Eye (tissue), 1 donor: Measurements from ENCODE around the gene HASPIN.

Experiments used
- DNase-seq: peaks from one replicate; pipeline ENCODE4 v3.0.0-alpha.2; 2015

The HASPIN gene

GRCh38 chr17:3723556-3724377, at the start of gene HASPIN:
HASPIN (plus strand) TSS chr17:3723903; CDS start chr17:3723936, 33 bp downstream.
- DNase-seq: peak; percentile 98

DNA sequence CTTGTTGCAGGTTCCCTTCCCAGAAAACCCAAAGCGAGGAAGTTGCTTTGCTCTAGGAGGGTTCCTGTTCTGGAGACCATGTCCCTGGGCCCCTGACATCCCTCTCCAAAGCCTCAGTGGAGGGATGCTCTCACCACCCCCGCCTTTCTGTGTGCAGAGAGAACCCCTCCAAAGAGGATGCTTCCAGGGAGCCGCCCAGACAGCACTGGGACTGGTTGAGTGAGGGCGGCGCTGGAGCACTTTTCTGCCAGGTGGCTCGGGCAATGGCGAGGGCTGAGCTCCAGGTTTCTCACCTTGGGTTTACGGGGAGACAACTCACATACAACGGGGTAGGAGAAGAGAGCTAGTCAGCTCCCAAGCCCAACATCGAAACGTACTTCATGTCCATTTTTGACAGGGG, 47.8 kb upstream of the HASPIN start:
- no peak for DNase-seq

DNA sequence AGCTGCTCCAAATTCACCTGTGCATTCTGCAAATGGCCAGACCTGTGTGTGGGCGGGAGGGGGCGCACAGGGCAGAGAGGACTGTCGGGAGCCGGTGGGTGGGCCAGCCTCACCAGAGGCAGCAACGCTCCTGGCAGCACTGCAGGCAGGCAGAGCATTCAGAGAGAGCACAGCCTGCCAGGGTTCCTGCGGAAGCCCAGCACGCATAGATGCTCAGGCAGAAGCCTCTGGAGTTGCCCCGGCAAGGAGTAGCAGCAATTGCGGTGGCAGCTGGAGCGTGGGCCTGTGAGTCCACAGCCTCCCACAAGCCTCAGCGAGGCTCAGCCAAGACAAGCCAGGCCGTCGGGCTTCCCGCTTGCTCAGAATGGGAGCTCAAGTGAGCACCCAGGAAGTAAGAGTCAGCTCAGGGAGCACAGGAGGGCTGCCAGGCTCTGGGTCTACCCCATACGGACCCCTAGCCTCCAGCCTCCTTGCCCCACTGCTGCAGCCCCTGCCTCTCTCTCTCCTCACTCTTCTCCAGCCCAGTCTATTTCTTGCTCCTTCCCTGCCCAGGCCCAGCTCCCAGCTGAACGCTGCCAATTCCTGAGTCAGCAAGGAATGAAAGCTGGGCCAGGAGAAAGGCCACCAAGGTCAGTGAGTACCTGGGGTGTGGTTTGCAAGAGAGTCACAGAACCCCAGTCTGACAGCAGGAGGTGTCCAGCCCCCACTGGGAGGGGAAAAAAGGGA, 45.4 kb upstream of the HASPIN start:
- no peak for DNase-seq

GRCh38 chr17:3678821-3679530, 44.7 kb upstream of the HASPIN start:
- DNase-seq: no peak

- DNase-seq: no peak
These were observed 44.1 kb upstream of the HASPIN start for GRCh38 chr17:3679531-3680126.

DNA sequence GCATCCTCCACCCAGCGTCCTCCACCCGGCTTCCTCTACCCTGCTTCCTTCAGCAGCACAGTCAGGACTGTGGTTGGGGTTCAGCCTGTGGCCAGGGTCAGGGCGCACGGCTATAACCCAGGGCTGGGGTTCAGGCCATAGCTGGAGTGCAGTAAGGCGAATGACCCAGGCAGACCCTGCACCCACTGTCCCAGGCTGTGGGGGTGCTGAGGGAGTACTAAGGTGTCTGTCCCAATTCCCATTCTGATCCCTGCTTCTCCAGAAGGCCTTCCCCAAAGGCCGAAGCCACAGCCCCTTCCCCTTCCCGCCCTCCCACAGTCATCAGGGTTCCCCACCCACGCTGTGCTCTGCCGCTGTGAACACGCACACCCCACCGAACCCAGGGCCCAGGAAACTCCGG, 42.6 kb upstream of the HASPIN start:
- no peak for DNase-seq

DNA sequence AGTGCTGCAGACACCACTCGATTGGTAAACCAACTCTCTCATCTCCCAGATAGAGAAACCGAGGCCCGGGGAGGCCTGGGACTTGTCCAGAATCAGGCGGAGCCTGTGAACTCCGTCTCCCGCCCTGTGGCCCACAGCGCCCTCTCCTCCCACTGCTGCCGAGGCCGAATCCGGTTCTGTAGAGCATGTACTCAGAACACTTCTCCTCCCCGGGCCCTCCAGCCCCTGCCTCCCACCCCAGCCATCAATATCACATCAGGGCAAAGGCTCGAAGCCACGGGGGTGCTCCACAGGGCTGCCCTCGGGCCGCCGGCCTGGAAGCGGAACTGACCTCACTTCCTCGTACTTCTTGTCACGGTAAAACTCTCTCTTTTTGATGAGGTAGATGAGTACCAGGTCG, 42.1 kb upstream of the HASPIN start:
- no peak for DNase-seq

DNA sequence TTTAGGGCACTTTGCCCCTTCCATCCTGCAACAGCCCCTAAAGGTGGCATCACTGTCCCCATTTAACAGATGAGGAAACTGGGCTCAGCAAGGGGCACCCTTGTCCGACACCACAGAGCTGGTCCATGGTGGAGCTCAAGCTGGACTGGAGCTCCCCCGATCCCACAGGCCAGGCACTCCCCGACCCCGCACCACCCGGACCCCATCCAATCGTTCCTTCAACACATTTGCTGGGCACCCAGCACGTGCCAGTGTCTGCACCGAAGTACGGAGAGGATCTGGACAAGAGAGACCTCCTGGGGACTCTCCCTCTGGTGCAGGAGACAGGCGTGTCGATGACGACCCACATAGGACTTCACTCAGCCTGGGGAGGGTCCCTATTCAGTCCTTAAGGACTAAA, 41.7 kb upstream of the HASPIN start:
- no peak for DNase-seq

GRCh38 chr17:3683054-3683511, 40.6 kb upstream of the HASPIN start:
- peak; percentile 41 for DNase-seq

DNA sequence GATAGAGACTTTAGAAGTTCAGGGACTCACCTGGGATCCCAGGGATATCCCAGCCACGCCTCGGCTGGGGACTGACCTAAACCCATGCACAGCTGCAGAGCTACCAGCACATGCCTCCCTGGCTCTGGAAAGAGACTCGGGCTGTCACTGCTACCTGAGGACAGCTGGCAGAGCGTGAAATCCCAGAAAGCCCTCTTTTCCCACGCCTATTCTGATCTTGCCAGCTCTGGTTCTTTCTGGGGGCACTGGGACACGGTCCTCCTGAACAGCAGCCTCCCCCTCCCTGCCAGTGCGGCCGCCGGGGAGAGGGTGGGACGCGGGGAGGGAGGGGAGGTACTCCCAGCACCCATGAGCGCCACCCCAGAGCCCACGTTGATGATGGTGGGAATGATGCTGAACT, 38.5 kb upstream of the HASPIN start:
- DNase-seq: no peak

GRCh38 chr17:3688027-3688553, 35.6 kb upstream of the HASPIN start:
- DNase-seq: peak; percentile 50

- no peak for DNase-seq
These were observed 34.8 kb upstream of the HASPIN start for GRCh38 chr17:3688852-3689261.

DNA sequence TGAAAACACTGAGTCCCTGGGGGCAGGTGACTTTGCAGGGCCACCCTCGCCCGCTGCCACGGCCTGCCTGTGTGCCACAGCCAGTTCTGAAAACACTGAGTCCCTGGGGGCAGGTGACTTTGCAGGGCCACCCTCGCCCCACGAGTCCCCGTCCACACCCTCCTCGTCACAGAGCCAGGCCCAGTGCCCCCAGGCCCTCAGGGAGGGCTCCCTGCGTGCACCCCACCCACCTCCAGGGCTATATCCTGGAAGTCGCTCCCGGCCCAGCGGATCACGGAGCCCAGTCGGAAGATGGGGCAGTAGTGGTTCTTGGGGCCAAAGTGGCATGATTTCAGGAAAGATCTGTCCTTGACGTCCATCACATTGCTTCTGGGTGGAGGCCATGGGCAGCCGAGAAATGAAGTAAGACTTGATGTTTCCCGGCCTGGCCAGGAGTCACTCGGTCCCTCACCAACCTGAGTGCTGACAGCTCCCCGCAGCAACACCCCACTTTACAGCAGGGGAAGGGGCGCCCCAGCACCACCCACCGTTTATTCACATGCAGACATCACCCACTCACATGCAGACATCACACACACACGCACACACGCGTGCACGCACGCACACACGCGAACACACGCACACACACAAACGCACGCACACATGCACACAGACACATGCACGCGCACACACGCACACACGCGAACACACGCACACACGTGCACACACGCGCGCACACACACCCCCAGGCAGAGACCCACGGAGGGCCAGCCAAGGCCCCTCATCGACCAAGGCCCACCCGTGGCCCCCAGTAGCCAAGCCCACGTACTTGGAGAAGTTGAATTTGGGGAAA, 34.2 kb upstream of the HASPIN start:
- DNase-seq: no peak

DNA sequence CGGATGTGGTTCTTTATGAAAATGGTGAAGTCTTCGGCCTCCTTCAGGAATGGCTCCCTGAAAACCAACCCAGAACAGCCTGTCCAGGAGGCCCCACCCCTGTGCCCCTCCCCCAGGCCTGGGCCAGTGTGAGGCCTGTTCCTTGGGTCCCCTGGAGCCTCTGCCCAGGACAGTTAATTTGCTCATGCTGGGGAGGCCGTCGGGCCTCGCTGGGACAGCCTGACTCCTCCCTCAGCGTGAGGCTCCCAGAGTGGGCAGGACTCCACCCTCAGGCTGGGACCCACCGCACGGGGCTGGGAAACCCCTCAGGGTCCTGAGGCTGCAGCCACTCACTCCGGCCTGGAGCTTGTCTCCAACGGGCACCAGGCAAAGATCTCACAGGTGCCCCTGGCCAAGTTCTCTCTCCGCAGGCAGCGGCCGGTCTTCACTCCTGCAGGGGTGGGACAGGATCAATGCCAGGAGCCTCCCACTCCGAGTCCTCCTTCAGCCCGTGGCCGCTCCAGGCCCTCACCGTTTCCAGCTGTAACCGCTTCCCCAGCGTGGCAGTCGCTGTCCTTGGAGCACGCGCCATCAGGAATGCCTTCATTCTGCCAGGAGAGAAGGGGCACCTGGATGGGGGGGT, 33.5 kb upstream of the HASPIN start:
- DNase-seq: no peak

DNA sequence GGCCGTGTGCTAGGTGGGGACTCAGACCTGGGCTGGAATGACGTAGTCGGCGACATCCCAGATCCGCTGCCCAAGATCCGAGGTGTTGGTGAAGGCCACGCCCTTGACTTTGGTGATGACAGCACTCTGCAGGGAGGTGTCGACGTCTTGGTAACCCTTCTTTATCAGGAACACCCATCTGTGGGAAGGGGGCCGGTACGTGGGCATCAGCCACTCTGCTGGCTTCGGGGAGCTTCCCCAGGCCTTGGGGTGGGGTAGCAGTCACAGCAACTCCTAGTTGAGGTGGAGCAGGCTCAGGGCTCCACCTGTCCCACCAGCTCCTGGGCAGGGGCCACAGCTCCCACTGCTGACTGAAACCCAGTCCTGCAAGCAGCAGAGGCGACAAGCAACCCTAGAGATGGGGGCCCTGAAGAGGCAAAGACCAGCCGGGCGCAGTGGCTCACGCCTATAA, 32.1 kb upstream of the HASPIN start:
- no peak for DNase-seq

DNA sequence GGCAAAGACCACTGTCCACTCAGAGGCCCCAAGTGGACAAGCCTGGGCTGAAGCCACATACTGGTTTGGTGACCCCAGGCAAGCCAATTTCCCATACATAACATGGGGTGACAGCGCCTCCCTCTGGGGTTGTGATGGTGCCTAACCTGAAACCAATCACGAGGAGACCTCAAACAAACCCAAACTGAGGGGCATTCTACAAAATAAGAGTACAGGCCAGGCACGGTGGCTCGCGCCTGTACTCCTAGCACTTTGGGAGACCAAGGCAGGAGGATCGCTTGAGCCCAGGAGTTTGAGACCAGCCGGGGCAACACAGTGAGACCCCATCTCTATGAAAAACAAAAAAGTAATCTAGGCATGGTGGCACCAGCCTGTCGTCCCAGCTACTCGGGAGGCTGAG, 31.4 kb upstream of the HASPIN start:
- DNase-seq: no peak

GRCh38 chr17:3693141-3693540, 30.6 kb upstream of the HASPIN start:
- no peak for DNase-seq

- no peak for DNase-seq
These were observed 29.9 kb upstream of the HASPIN start for GRCh38 chr17:3693829-3694231.

DNA sequence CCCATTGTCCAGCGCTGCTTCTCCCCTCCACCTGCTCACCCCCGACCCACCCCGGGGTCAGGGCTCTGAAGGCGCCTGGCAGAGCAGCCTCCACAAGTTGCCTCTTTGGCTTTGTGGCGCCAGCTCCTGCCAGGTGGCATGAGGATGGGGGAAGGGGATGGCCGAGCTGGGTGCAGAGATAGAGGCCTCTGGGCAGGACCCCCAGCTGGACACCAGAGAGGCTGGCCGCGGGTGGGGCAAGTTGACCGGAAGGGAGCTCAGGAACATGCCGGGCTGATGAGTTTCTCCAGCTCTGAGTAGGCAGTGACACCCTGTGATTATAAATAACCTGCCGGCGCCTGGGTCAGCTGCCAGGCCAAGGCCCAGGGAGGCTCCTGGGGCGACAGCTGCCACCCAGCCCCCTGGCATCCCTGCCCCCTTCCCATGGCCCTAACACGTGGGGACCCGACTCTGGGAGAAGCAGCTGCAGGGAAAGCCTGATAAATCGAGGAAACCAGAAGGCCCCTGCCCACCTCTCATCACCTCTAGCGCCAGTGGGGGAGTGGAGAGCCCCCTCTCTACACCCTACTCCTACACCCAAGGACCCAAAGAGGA, 28.5 kb upstream of the HASPIN start:
- peak; percentile 24 for DNase-seq

DNA sequence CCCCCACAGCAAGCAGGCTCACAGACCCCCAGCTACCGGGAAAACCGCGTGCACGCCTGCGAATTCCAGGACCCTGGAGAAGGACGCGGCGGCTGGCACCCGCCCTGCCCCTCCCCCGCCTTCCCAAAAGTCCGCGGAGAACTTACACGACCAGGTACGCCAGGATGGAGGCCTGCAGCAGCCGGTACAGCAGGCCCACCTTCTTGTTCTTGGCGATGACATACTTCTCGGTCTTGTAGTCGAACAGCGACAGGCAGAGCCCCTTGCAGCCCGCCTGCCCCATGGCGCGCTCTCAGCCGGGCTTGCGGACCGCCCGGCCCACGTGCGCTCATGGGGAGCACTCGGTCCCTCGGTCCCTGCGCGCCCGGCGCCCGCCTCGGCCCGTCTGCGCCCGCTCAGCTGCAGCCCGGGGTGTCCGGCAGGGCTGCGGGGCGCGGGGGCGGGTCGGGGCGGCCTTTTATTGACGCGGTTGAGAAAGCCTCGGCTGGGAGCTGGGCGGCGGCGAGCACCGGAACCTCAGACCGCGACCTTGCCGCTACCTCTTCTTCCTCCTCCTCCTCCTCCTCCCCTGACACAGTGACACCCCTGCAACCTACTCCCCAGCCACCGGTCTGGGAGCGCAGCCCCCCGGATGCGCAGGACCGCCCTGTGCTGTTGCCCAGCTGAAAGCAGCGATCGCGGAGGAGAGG, 27.8 kb upstream of the HASPIN start, which contains the start of gene P2RX5:
Gene P2RX5 (minus strand): TSS at position 433 of the 689 bp plus-strand sequence. CDS start 150 bp downstream, at position 283.
- DNase-seq: peak; percentile 65
